ENCODE data around the gene ABCA7. TPM values are rescaled to one million over a fixed set of nuclear protein-coding genes. Genes with fewer than 3 reads are reported as not detected.

ABCA7 gene
- total RNA-seq, 2 experiments from 2014 or later = 114 to 118 TPM

DNA sequence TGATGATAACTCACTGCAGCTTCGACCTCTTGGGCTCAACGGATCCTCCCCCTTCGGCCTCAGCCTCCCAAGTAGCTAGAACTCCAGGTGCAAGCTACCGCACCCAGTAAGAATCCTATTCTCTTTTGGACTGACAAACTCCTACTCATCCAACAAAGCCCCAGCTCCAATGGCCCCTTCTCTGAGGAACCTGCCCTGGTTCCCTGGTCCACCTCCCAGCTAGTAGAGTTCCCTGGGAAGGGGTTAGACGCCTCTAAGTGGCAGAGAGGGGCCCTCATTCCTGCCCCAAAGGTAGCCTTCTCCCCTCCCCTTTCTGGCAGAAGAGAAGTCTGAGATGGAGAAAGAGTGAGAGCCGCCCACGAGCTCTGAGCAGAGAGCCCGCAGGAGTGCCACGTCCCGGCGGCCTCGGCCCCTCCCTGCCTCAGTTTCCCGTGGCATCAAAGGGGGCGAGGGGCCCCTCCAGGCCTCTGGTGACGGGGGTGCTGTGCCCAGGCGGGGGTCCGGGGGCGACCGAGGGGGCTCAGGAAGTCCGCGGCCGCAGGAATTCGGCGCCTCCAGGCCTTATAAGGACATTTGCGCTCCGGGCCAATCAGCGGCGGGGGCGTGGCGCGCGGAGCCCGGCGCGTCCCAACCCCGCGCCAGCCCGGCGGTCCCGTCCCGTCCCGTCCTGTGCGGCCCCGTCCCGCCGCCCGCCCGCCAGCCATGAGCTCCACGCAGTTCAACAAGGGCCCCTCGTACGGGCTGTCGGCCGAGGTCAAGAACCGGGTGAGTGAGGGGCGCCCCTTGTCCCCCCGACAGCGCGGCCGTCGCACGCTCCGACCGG lies 13.7 kb upstream of the ABCA7 start, which contains the start of gene CNN2:
Gene CNN2 (plus strand): TSS at position 649 of the 823 bp plus-strand sequence. CDS start 54 bp downstream, at position 703.
- Histone ChIP-seq H3K4me1 (ENCODE audit: insufficient read depth, low read length) (peaks cover 50% of the 10 kb centered on the region), H3K27ac (ENCODE audit: low read depth in 1 of 2, low read length in 2 of 2) (peak within 1 kb of the TSS; percentile 73 to 85), H3K36me3 (ENCODE audit: insufficient read depth, low read length) (peaks cover 12% of the 10 kb centered on the region), H3K4me3 (ENCODE audit: low read length) (peak within 1 kb of the TSS; percentile 99), H3K9me3 (ENCODE audit: control insufficient read depth in 1 of 2, insufficient read depth in 1 of 2, low read length in 2 of 2) (no peaks in the 10 kb centered on the region), H3K27me3 (ENCODE audit: control insufficient read depth in 1 of 2, insufficient read depth in 2 of 2, low read length in 2 of 2) (no peaks in the 10 kb centered on the region)
- peaks cover 27% of the 10 kb centered on the region for H3K4me1 Mint-ChIP-seq (ENCODE audit: low read depth)
- TF ChIP-seq CTCF (IDR thresholded peaks at IDR 0.05) = no peak
- H3K27me3 Mint-ChIP-seq = peaks cover 6% of the 10 kb centered on the region
- no peaks in the 10 kb centered on the region for H3K9me3 Mint-ChIP-seq
- peak within 1 kb of the TSS; percentile 99 for H3K4me3 Mint-ChIP-seq
- ATAC-seq (ENCODE audit: poor library complexity) = peak; percentile 16
- peak within 1 kb of the TSS; percentile 93 for H3K27ac Mint-ChIP-seq
- peak in 11 of 14 experiments; percentile 47 to 83 (median 66) for DNase-seq
- H3K36me3 Mint-ChIP-seq (ENCODE audit: low read depth) = peaks cover 35% of the 10 kb centered on the region
- ChIA-PET CTCF (interaction anchor here (0.9 to 2.1 kb wide), 4 partner anchors 40 to 218 kb away, joined by 3 to 6 read pairs (median 4); no protein-coding TSS in a partner anchor), POLR2A (interaction anchor here (0.5 to 10.0 kb wide), 13 partner anchors 12 to 249 kb away, joined by 3 to 203 read pairs (median 6); partner anchors contain the start of genes ABCA7, ARHGAP45, CIRBP and FAM174C)
- intact Hi-C loops (cut with DNase I, micrococcal nuclease) = loop anchor here in 1 of 2 experiments (10.0 kb wide), 1 partner anchor 219 kb away; the partner anchor contains the start of genes ATP5F1D and MIDN

DNA sequence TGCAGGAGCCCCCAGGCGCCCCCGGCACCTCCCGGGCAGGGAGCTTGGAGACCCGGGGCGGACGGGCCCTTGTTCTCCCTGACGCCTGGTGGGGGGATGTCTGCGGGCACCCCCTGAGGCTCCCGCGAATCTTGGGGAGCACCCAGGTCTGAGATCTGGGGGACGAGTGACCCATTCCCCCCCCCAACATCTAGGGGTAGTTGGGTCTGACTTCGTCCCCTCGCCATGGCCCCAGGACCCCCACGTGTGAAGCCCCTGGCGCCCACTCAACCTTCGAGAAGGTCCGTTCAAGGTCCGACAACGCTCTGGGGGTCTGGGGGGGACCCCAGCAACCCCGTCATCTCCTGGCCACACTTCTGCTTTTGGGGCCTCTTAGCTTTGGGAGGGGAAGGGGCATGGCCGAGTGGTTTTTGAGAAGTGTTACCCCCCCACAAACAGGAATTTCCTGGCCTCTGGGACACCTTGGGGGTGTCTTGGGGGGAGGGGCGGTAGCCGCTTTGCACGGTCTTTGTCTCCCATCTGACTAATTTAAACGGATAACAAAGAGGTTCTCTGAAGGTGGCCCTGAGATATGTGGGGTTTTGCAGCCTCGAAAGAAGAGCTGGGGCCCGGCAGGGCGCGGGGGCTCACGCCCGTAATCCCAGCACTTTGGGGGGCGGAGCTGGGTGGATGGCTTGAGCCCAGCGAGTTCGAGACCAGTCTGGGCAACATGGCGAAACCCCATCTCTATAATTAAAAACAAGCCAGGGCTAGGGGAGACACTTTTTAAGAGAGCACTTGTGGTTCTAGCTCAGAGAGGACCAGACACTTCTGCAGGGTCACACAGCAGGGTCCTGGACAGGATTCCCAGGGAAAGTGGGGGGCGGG lies 12.9 kb upstream of the ABCA7 start:
- Mint-ChIP-seq H3K4me1 (ENCODE audit: low read depth) (peaks cover 20% of the 10 kb centered on the region), H3K9me3 (no peaks in the 10 kb centered on the region), H3K4me3 (peak overlapping the region; percentile 99), H3K27ac (peak overlapping the region; percentile 93), H3K36me3 (ENCODE audit: low read depth) (peaks cover 33% of the 10 kb centered on the region), H3K27me3 (no peaks in the 10 kb centered on the region)
- no peak for ATAC-seq (ENCODE audit: poor library complexity)
- no peaks in the 10 kb centered on the region for H3K9me3 ChIP-seq (ENCODE audit: control insufficient read depth in 1 of 2, insufficient read depth in 1 of 2, low read length in 2 of 2)
- H3K27ac ChIP-seq (ENCODE audit: low read depth in 1 of 2, low read length in 2 of 2) = peak overlapping the region; percentile 66 to 85
- H3K4me1 ChIP-seq (ENCODE audit: insufficient read depth, low read length) = peaks cover 50% of the 10 kb centered on the region
- peak in 5 of 14 experiments; percentile 34 to 66 (median 48) for DNase-seq
- TF ChIP-seq CTCF (IDR thresholded peaks at IDR 0.05) = no peak
- POLR2A ChIA-PET = interaction anchor here (0.5 to 10.0 kb wide), 16 partner anchors 11 to 249 kb away, joined by 3 to 203 read pairs (median 6); partner anchors contain the start of genes ABCA7, ARHGAP45, CIRBP and FAM174C
- no peaks in the 10 kb centered on the region for H3K27me3 ChIP-seq (ENCODE audit: control insufficient read depth in 1 of 2, insufficient read depth in 2 of 2, low read length in 2 of 2)
- intact Hi-C loops (cut with DNase I, micrococcal nuclease) = loop anchor here in 1 of 2 experiments (10.0 kb wide), 1 partner anchor 218 kb away; the partner anchor contains the start of genes ATP5F1D and MIDN
- peak overlapping the region; percentile 99 for H3K4me3 ChIP-seq (ENCODE audit: low read length)
- peaks cover 15% of the 10 kb centered on the region for H3K36me3 ChIP-seq (ENCODE audit: insufficient read depth, low read length)
- CTCF ChIA-PET = interaction anchor here (0.9 to 2.1 kb wide), 5 partner anchors 11 to 217 kb away, joined by 3 to 8 read pairs (median 6); no protein-coding TSS in a partner anchor

Data from CD4-positive, alpha-beta T cell (primary cell).